GM12878 (cell line): ENCODE data around the gene PIGN. TPM values are rescaled to one million over a fixed set of nuclear protein-coding genes. Genes with fewer than 3 reads are reported as not detected.

Source experiments
- ATAC-seq: fragments of 200-7000 bp; cut with Tn5 transposase; 3 replicates; pipeline ENCODE4 v1.9.1; 2020; ENCODE audit warnings: mild to moderate bottlenecking, moderate library complexity
- BruUV-seq: library from RNA; stranded (reverse); fragments of 400-500 nt; replicated peaks from 2 replicates; lab custom pipeline; 2021; lab: Mats Ljungman, UMichigan
- CTCF ChIA-PET: fragments of 300-600 bp; sonication (Branson Sonifier 250); formaldehyde crosslinking; extraction: SDS; loops from one replicate; lab custom pipeline; 2021; ENCODE audit warnings: inconsistent platforms; lab: Yijun Ruan, JAX
- POLR2A ChIA-PET: fragments of 350-600 bp; formaldehyde crosslinking; extraction: SDS; loops from one replicate; lab custom pipeline; 2021; ENCODE audit warnings: inconsistent platforms; lab: Charles Lee
- RAD21 ChIA-PET: fragments of 300-600 bp; sonication (Branson Sonifier 250); formaldehyde crosslinking; loops from one replicate; lab custom pipeline; 2023; ENCODE audit warnings: antibody characterized with exemption; ENCODE audit not compliant: unreplicated experiment; lab: Charles Lee
- SMC1A ChIA-PET: fragments of 300-600 bp; sonication (Branson Sonifier 250); formaldehyde crosslinking; loops from one replicate; lab custom pipeline; 2023; ENCODE audit not compliant: unreplicated experiment, uncharacterized antibody; lab: Charles Lee
- DNase-seq: peaks from one replicate; pipeline ENCODE4 v3.0.0-alpha.2; 2011; ENCODE audit warnings: low read depth, low spot score
- FAIRE-seq: peaks from 3 replicates; lab custom pipeline; 2011; peaks lifted over from hg19 to GRCh38; lab: Jason Lieb, UNC
- H2AFZ ChIP-seq: 2 replicates; pipeline ENCODE4 v1.6.0; 2011; ENCODE audit warnings: low read depth, low read length, control low read depth; ENCODE audit not compliant: control insufficient read depth
- H3K27ac ChIP-seq: 2 replicates; pipeline ENCODE4 v1.5.1; 2011; ENCODE audit warnings: control low read depth; ENCODE audit not compliant: control insufficient read depth, insufficient read depth
- H3K27me3 ChIP-seq, 2 experiments: replicated peaks in 1 of 2; 2 replicates each; pipeline versions ENCODE4 v1.6.0 to v1.6.1; 2011; ENCODE audit warnings: low read length in 1 of 2; ENCODE audit not compliant: control insufficient read depth in 2 of 2, insufficient read depth in 2 of 2
- H3K36me3 ChIP-seq, 2 experiments: 2 replicates each; pipeline ENCODE4 v1.5.1; 2011; ENCODE audit warnings: low read length in 1 of 2; ENCODE audit not compliant: control insufficient read depth in 2 of 2, insufficient read depth in 2 of 2
- H3K4me1 ChIP-seq: 2 replicates; pipeline ENCODE4 v1.6.1; 2011; ENCODE audit warnings: mild to moderate bottlenecking, low read length, moderate library complexity, mixed read lengths; ENCODE audit not compliant: control insufficient read depth, insufficient read depth
- H3K4me2 ChIP-seq: 2 replicates; pipeline ENCODE4 v1.6.0; 2011; ENCODE audit warnings: control low read depth; ENCODE audit not compliant: control insufficient read depth, insufficient read depth
- H3K4me3 ChIP-seq: fragments of 200-600 bp; sonication (generic); 2 replicates; pipeline ENCODE4 v1.5.1; 2016
- H3K79me2 ChIP-seq: 2 replicates; pipeline ENCODE4 v1.6.0; 2011; ENCODE audit warnings: low read length; ENCODE audit not compliant: control insufficient read depth, insufficient read depth
- H3K9ac ChIP-seq: 2 replicates; pipeline ENCODE4 v1.8.0; 2011; ENCODE audit warnings: low read length, control low read depth, mixed read lengths; ENCODE audit not compliant: control insufficient read depth, insufficient read depth
- H3K9me3 ChIP-seq: replicated peaks from 3 replicates; pipeline ENCODE4 v1.5.1; 2011; ENCODE audit warnings: mild to moderate bottlenecking, low read length; ENCODE audit not compliant: control insufficient read depth, insufficient read depth
- H4K20me1 ChIP-seq: 2 replicates; pipeline ENCODE4 v1.6.0; 2011; ENCODE audit not compliant: control insufficient read depth, insufficient read depth
- BACH1 ChIP-seq: fragments of 450-650 bp; IDR thresholded peaks from 2 replicates; pipeline ENCODE4 v1.6.1; 2017; ENCODE audit warnings: mild to moderate bottlenecking, borderline replicate concordance
- EED ChIP-seq: sonication (generic); IDR thresholded peaks from 2 replicates; pipeline ENCODE4 v1.6.1; 2016; ENCODE audit warnings: antibody characterized with exemption, low read depth
- MTA2 ChIP-seq: fragments of 450-650 bp; IDR thresholded peaks from 2 replicates; pipeline ENCODE4 v1.6.1; 2016; ENCODE audit warnings: low read depth, mild to moderate bottlenecking, moderate library complexity
- NFYB ChIP-seq: IDR thresholded peaks from 2 replicates; pipeline ENCODE4 v1.6.1; 2011; ENCODE audit warnings: low read depth, mild to moderate bottlenecking, low read length, improper control_type of control experiment, moderate library complexity; ENCODE audit not compliant: insufficient read depth
- WGBS: methylation state at CpG from one replicate; pipeline ENCODE4 v1.1.6; 2016; ENCODE audit warnings: low lambda C conversion rate; ENCODE audit not compliant: insufficient replicate concordance, insufficient coverage; ENCODE audit errors: missing lambda C conversion rate; 5-methylcytosine and 5-hydroxymethylcytosine counted together
- in situ Hi-C: fragments of 300-500 bp; cut with MboI; formaldehyde crosslinking; loops from 9 replicates; pipeline ENCODE4 v1.14.3; 2018; ENCODE audit warnings: mixed read lengths
- intact Hi-C: fragments of 100-400 bp; cut with micrococcal nuclease; formaldehyde crosslinking; loops from one replicate; pipeline ENCODE4 v1.14.2; 2022; ENCODE audit not compliant: unreplicated experiment
- polyA plus RNA-seq, 11 experiments: library from polyadenylated mRNA; depleted of rRNA in 4 of 11; unstranded in 6 of 11; stranded (reverse) in 5 of 11; fragments of >200 nt; fragmentation: Nextera tagmentation in 4 of 11; fragmentation: Illumina TruSeq in 1 of 11; extraction: Ambion mirVana in 4 of 11; extraction: Trizol in 1 of 11; gene quantifications; 1 replicate in 1 of 11; 2 replicates in 10 of 11; pipeline versions ENCODE4 v1.2.1 to v1.2.3, GENCODE V29; 2011 to 2016; ENCODE audit warnings: inconsistent platforms in 2 of 11, missing spikeins in 2 of 11, low read depth in 1 of 11
- total RNA-seq, 4 experiments: library from RNA; depleted of rRNA in 3 of 4; stranded (reverse); fragments of >200 nt in 3 of 4; fragmentation: Illumina TruSeq in 1 of 4; extraction: Trizol in 1 of 4; gene quantifications; 2 replicates each; pipeline versions ENCODE4 v1.2.1 to v1.2.3, GENCODE V29; 2013 to 2021
- TF ChIP-seq, protein P1 (sequence below): fragments of 450-650 bp; IDR thresholded peaks from 2 replicates; pipeline ENCODE4 v1.6.1; 2016; ENCODE audit warnings: mild to moderate bottlenecking

PIGN gene
- total and polyA plus RNA-seq, 10 of the 15 experiments (the other 5 are each of a cell fraction or from before 2014, with no cell fraction given): 6.9 to 25.4 (median 18.7) TPM

GRCh38 chr18:62118328-62118727 lies 68.5 kb downstream of the PIGN start:
- intact Hi-C loops (no loop called here), in situ Hi-C loops (no loop called here)
- ATAC-seq (no peak), FAIRE-seq (no peak), DNase-seq (no peak)
- H4K20me1 ChIP-seq: no peaks in the 10 kb centered on the region
- no peak overlapping the region for H3K27ac ChIP-seq
- no peaks in the 10 kb centered on the region for H3K9me3 ChIP-seq
- H3K27me3 ChIP-seq: no peaks in the 10 kb centered on the region
- RAD21 ChIA-PET: interaction anchor here (1.3 kb wide), 1 partner anchor 14 kb away, joined by 3 read pairs; no protein-coding TSS in a partner anchor
- CTCF ChIA-PET: interaction anchor here (1.0 to 2.4 kb wide), 3 partner anchors 11 to 15 kb away, joined by 3 to 6 read pairs (median 6); no protein-coding TSS in a partner anchor
- no peak overlapping the region for H3K9ac ChIP-seq
- TF ChIP-seq EED: no peak
- no peak for TF ChIP-seq NFYB
- TF ChIP-seq, protein P1, sequence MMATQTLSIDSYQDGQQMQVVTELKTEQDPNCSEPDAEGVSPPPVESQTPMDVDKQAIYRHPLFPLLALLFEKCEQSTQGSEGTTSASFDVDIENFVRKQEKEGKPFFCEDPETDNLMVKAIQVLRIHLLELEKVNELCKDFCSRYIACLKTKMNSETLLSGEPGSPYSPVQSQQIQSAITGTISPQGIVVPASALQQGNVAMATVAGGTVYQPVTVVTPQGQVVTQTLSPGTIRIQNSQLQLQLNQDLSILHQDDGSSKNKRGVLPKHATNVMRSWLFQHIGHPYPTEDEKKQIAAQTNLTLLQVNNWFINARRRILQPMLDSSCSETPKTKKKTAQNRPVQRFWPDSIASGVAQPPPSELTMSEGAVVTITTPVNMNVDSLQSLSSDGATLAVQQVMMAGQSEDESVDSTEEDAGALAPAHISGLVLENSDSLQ: no peak
- no peak for TF ChIP-seq BACH1
- H3K4me1 ChIP-seq: no peaks in the 10 kb centered on the region
- H2AFZ ChIP-seq: no peak overlapping the region
- SMC1A ChIA-PET: interaction anchor here (0.6 to 1.7 kb wide), 2 partner anchors 11 to 554 kb away, joined by 3 to 4 read pairs; no protein-coding TSS in a partner anchor
- H3K4me3 ChIP-seq: no peak overlapping the region
- no TSS peak for BruUV-seq
- H3K4me2 ChIP-seq: no peak overlapping the region
- H3K36me3 ChIP-seq: no peaks in the 10 kb centered on the region
- POLR2A ChIA-PET: no interaction called here
- no peaks in the 10 kb centered on the region for H3K79me2 ChIP-seq

DNA sequence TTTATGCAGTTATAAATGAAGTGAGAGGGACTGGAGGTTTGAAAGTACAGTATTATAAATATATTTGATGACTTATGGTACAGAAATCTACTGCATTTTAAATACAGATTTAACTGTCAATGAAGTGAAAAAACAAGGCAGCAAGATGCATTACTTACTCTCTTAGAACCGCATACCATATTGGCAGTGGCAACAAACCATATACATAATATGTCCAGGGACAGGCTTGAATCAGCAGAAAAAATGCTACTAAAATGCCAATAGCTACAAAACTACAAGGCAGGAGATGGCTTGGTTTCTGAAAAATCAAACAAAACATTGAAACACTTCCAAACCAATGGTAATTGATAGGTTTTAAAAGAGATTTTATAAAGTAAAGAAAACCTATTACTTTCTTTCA lies 77.2 kb downstream of the PIGN start:
- ChIA-PET RAD21 (no interaction called here), SMC1A (interaction anchor here (0.6 kb wide), 1 partner anchor 36 kb away, joined by 3 read pairs; no protein-coding TSS in a partner anchor), CTCF (interaction anchor here (1.1 kb wide), 1 partner anchor 21 kb away, joined by 7 read pairs; no protein-coding TSS in a partner anchor), POLR2A (no interaction called here)
- Histone ChIP-seq H3K9me3 (no peaks in the 10 kb centered on the region), H3K36me3 (no peaks in the 10 kb centered on the region), H3K79me2 (no peaks in the 10 kb centered on the region), H3K27me3 (no peaks in the 10 kb centered on the region), H3K4me2 (no peak overlapping the region), H3K27ac (no peak overlapping the region), H4K20me1 (no peaks in the 10 kb centered on the region), H2AFZ (no peak overlapping the region), H3K4me3 (no peak overlapping the region), H3K4me1 (no peaks in the 10 kb centered on the region), H3K9ac (no peak overlapping the region)
- in situ Hi-C loops: no loop called here
- FAIRE-seq (no peak), DNase-seq (no peak), ATAC-seq (no peak)
- intact Hi-C loops: no loop called here
- WGBS: 100% methylated on average over 1 of the region's 1 CpG
- TF ChIP-seq MTA2: no peak
- BruUV-seq: no TSS peak
